OCI-LY1 (cell line): ENCODE data around the gene CDK10.

ENCODE experiments used
- EZH2 ChIP-seq: fragments of 200-600 bp; sonication (generic), shearing (Covaris generic); IDR thresholded peaks from 2 replicates; pipeline ENCODE4 v1.8.0; 2017; ENCODE audit warnings: borderline replicate concordance, mixed run types, mild to moderate bottlenecking, antibody characterized with exemption, low read length, moderate library complexity, mixed read lengths
- TF ChIP-seq, protein P1 (sequence below): fragments of 200-600 bp; sonication (generic), shearing (Covaris generic); IDR thresholded peaks from 2 replicates; pipeline ENCODE4 v1.5.1; 2017; ENCODE audit warnings: mild to moderate bottlenecking, antibody characterized with exemption, low read length, moderate library complexity, mixed read lengths

- TF ChIP-seq, protein P1, sequence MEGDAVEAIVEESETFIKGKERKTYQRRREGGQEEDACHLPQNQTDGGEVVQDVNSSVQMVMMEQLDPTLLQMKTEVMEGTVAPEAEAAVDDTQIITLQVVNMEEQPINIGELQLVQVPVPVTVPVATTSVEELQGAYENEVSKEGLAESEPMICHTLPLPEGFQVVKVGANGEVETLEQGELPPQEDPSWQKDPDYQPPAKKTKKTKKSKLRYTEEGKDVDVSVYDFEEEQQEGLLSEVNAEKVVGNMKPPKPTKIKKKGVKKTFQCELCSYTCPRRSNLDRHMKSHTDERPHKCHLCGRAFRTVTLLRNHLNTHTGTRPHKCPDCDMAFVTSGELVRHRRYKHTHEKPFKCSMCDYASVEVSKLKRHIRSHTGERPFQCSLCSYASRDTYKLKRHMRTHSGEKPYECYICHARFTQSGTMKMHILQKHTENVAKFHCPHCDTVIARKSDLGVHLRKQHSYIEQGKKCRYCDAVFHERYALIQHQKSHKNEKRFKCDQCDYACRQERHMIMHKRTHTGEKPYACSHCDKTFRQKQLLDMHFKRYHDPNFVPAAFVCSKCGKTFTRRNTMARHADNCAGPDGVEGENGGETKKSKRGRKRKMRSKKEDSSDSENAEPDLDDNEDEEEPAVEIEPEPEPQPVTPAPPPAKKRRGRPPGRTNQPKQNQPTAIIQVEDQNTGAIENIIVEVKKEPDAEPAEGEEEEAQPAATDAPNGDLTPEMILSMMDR, result no peak
- no peak for TF ChIP-seq EZH2
These were observed 14.1 kb upstream of the CDK10 start for GRCh38 chr16:89672177-89672941.
